Panc1 (cell line): ENCODE results near the gene DGCR2. TPM values are rescaled to one million over a fixed set of nuclear protein-coding genes. Genes with fewer than 3 reads are reported as not detected.

Experiments used
- ATAC-seq: fragments of 200-7000 bp; cut with Tn5 transposase; 2 replicates; pipeline ENCODE4 v1.9.1; 2020; ENCODE audit warnings: mild to moderate bottlenecking, moderate library complexity
- BruUV-seq: library from RNA; stranded (reverse); fragments of 400-500 nt; replicated peaks from 2 replicates; lab custom pipeline; 2021; lab: Mats Ljungman, UMichigan
- CTCF ChIA-PET: fragments of 300-600 bp; sonication (Branson Sonifier 250); formaldehyde crosslinking; loops from one replicate; lab custom pipeline; 2022; ENCODE audit warnings: antibody characterized with exemption; lab: Charles Lee
- POLR2A ChIA-PET: fragments of 300-600 bp; sonication (Branson Sonifier 250); formaldehyde crosslinking; loops from one replicate; lab custom pipeline; 2022; ENCODE audit warnings: antibody characterized with exemption; lab: Charles Lee
- DNase-seq: peaks from one replicate; pipeline ENCODE4 v3.0.0-alpha.2; 2010; ENCODE audit warnings: low read depth, low spot score
- H3K27ac ChIP-seq: 2 replicates; pipeline ENCODE4 v1.5.1; 2011; ENCODE audit warnings: mild to moderate bottlenecking, low read length, inconsistent platforms
- H3K27me3 ChIP-seq: fragments of 200-500 bp; sonication (Bioruptor generic); 2 replicates; pipeline ENCODE4 v1.6.0; 2014; ENCODE audit warnings: low read length, inconsistent platforms; ENCODE audit not compliant: control insufficient read depth, insufficient read depth
- H3K36me3 ChIP-seq: fragments of 200-500 bp; sonication (Bioruptor generic); 2 replicates; pipeline ENCODE4 v1.5.1; 2014; ENCODE audit warnings: inconsistent platforms, mild to moderate bottlenecking, low read length, moderate library complexity; ENCODE audit not compliant: control insufficient read depth, insufficient read depth
- H3K4me1 ChIP-seq: 2 replicates; pipeline ENCODE4 v1.5.1; 2011; ENCODE audit warnings: inconsistent platforms, mild to moderate bottlenecking, low read length, moderate library complexity; ENCODE audit not compliant: control insufficient read depth, insufficient read depth
- H3K4me3 ChIP-seq, 2 experiments: 2 replicates each; pipeline ENCODE4 v1.5.1; 2011 to 2012; ENCODE audit warnings: low read depth in 2 of 2, low read length in 2 of 2, mild to moderate bottlenecking in 2 of 2, inconsistent platforms in 1 of 2, moderate library complexity in 1 of 2
- H3K9me3 ChIP-seq: fragments of 200-500 bp; sonication (Bioruptor generic); 2 replicates; pipeline ENCODE4 v1.5.1; 2014; ENCODE audit warnings: low read depth, mild to moderate bottlenecking, inconsistent platforms, low read length, moderate library complexity; ENCODE audit not compliant: control insufficient read depth, insufficient read depth
- CTCF ChIP-seq: fragments of 450-650 bp; IDR thresholded peaks from 2 replicates; pipeline ENCODE4 v1.5.1; 2017; ENCODE audit warnings: mild to moderate bottlenecking
- POLR2AphosphoS5 ChIP-seq: IDR thresholded peaks from 2 replicates; pipeline ENCODE4 v1.6.1; 2012; ENCODE audit warnings: mild to moderate bottlenecking, low read depth, low read length, moderate library complexity
- REST ChIP-seq, 2 experiments: IDR thresholded peaks; 2 replicates each; pipeline ENCODE4 v1.6.1; 2011 to 2012; ENCODE audit warnings: low read depth in 2 of 2, control low read depth in 1 of 2, low read length in 1 of 2, mild to moderate bottlenecking in 1 of 2, moderate library complexity in 1 of 2; ENCODE audit not compliant: insufficient read depth in 1 of 2
- SIN3A ChIP-seq: IDR thresholded peaks from 2 replicates; pipeline ENCODE4 v1.6.1; 2012; ENCODE audit warnings: low read depth, mild to moderate bottlenecking, low read length, moderate library complexity, borderline replicate concordance; ENCODE audit not compliant: insufficient read depth
- TCF7L2 ChIP-seq: IDR thresholded peaks from 2 replicates; pipeline ENCODE4 v1.6.1; 2011; ENCODE audit warnings: mild to moderate bottlenecking, low read depth, low read length, inconsistent platforms
- in situ Hi-C: cut with HindIII; loops from 2 replicates; pipeline ENCODE4 v1.10.0; 2016; ENCODE audit warnings: low sequenced_read_pairs, low pct_unique_long_range_greater_than_20kb
- intact Hi-C: fragments of 100-400 bp; cut with micrococcal nuclease; formaldehyde crosslinking; loops from one replicate; pipeline ENCODE4 v1.10.0; 2022; ENCODE audit not compliant: unreplicated experiment
- total RNA-seq: library from RNA; stranded (reverse); gene quantifications from one replicate; pipeline ENCODE4 v1.2.1, GENCODE V29; 2021; ENCODE audit not compliant: unreplicated experiment

The DGCR2 gene
- total RNA-seq, 1 experiment from 2014 or later = 35.1 TPM

- no TSS peak for BruUV-seq
- ChIA-PET POLR2A (no interaction called here), CTCF (no interaction called here)
- 0 out of 2 replicates have a peak, but pooled peaks cover 3% of the 10 kb centered on the region for H3K36me3 ChIP-seq
- DNase-seq = no peak
- no peaks in the 10 kb centered on the region for H3K27me3 ChIP-seq
- ATAC-seq = no peak
- H3K27ac ChIP-seq = no peak overlapping the region
- in situ Hi-C loops (no loop called here), intact Hi-C loops (no loop called here)
- no peak for TF ChIP-seq REST (IDR thresholded peaks at IDR 0.05; ENCODE audit: insufficient read depth in 1 of 2, low read depth in 2 of 2, low read length in 1 of 2)
- no peak for TF ChIP-seq POLR2AphosphoS5
- no peak for TF ChIP-seq SIN3A
- TF ChIP-seq TCF7L2 = no peak
- TF ChIP-seq CTCF = no peak
- no peaks in the 10 kb centered on the region for H3K9me3 ChIP-seq
- H3K4me3 ChIP-seq = no peak overlapping the region
- H3K4me1 ChIP-seq = peaks cover 2% of the 10 kb centered on the region
Observed at GRCh38 chr22:19125474-19126308, 3.5 kb upstream of the DGCR2 start.

GRCh38 chr22:19125011-19125410 lies 2.8 kb upstream of the DGCR2 start:
- H3K27me3 ChIP-seq = no peaks in the 10 kb centered on the region
- POLR2A ChIA-PET = no interaction called here
- DNase-seq (no peak), ATAC-seq (no peak)
- CTCF ChIA-PET = no interaction called here
- in situ Hi-C loops (no loop called here), intact Hi-C loops (no loop called here)
- H3K9me3 ChIP-seq = no peaks in the 10 kb centered on the region
- TF ChIP-seq TCF7L2 = no peak
- TF ChIP-seq POLR2AphosphoS5 = no peak
- no peak for TF ChIP-seq SIN3A
- no peak for TF ChIP-seq REST (IDR thresholded peaks at IDR 0.05; ENCODE audit: insufficient read depth in 1 of 2, low read depth in 2 of 2, low read length in 1 of 2)
- no peak for TF ChIP-seq CTCF
- H3K4me1 ChIP-seq = peaks cover 8% of the 10 kb centered on the region
- 0 out of 2 replicates have a peak, but pooled peaks cover 3% of the 10 kb centered on the region for H3K36me3 ChIP-seq
- BruUV-seq = no TSS peak
- no peak overlapping the region for H3K4me3 ChIP-seq
- H3K27ac ChIP-seq = no peak overlapping the region
